GM23248 (cell line): Measurements from ENCODE around the gene ENOX2. TPM values are rescaled to one million over a fixed set of nuclear protein-coding genes. Genes with fewer than 3 reads are reported as not detected.

Source experiments
- DNase-seq: peaks from one replicate; pipeline ENCODE4 v3.0.0-alpha.2; 2015
- H2AFZ ChIP-seq: fragments of 200-600 bp; sonication (generic); 2 replicates; pipeline ENCODE4 v1.6.1; 2016; ENCODE audit warnings: antibody characterized with exemption
- H3F3A ChIP-seq: fragments of 200-600 bp; sonication (generic); 2 replicates; pipeline ENCODE4 v1.6.1; 2016; ENCODE audit warnings: mild to moderate bottlenecking, antibody characterized with exemption, mixed run types; ENCODE audit not compliant: insufficient read depth
- H3K27ac ChIP-seq: fragments of 200-600 bp; sonication (generic); 2 replicates; pipeline ENCODE4 v1.5.1; 2016; ENCODE audit warnings: mild to moderate bottlenecking
- H3K27me3 ChIP-seq: fragments of 200-600 bp; sonication (generic); replicated peaks from 2 replicates; pipeline ENCODE4 v1.6.1; 2016; ENCODE audit warnings: mild to moderate bottlenecking; ENCODE audit not compliant: insufficient read depth
- H3K36me3 ChIP-seq: fragments of 200-600 bp; sonication (generic); 2 replicates; pipeline ENCODE4 v1.6.1; 2016; ENCODE audit warnings: low read depth, mild to moderate bottlenecking
- H3K4me1 ChIP-seq: fragments of 200-600 bp; sonication (generic); 2 replicates; pipeline ENCODE4 v1.6.1; 2016; ENCODE audit warnings: mild to moderate bottlenecking; ENCODE audit not compliant: insufficient read depth
- H3K4me2 ChIP-seq: fragments of 200-600 bp; sonication (generic); one replicate; pipeline ENCODE4 v1.6.1; 2016; ENCODE audit warnings: mild to moderate bottlenecking; ENCODE audit not compliant: unreplicated experiment
- H3K4me3 ChIP-seq: fragments of 200-600 bp; sonication (generic); 2 replicates; pipeline ENCODE4 v1.5.1; 2016; ENCODE audit warnings: mild to moderate bottlenecking
- H3K79me2 ChIP-seq: fragments of 200-600 bp; sonication (generic); 2 replicates; pipeline ENCODE4 v1.6.1; 2016; ENCODE audit warnings: mild to moderate bottlenecking; ENCODE audit not compliant: insufficient read depth
- H3K9ac ChIP-seq: fragments of 200-600 bp; sonication (generic); 2 replicates; pipeline ENCODE4 v1.6.1; 2016; ENCODE audit warnings: mild to moderate bottlenecking
- H3K9me2 ChIP-seq: fragments of 200-600 bp; sonication (generic); 2 replicates; pipeline ENCODE4 v1.6.1; 2016; ENCODE audit warnings: mixed run types, mild to moderate bottlenecking, moderate library complexity; ENCODE audit not compliant: insufficient read depth
- H3K9me3 ChIP-seq: fragments of 200-600 bp; sonication (generic); one replicate; pipeline ENCODE4 v1.6.1; 2017; ENCODE audit warnings: low read depth
- H4K20me1 ChIP-seq: fragments of 200-600 bp; sonication (generic); 2 replicates; pipeline ENCODE4 v1.6.0; 2016; ENCODE audit not compliant: insufficient read depth
- EZH2 ChIP-seq: fragments of 200-600 bp; sonication (generic); IDR thresholded peaks from 2 replicates; pipeline ENCODE4 v1.6.1; 2018; ENCODE audit warnings: antibody characterized with exemption, mild to moderate bottlenecking; ENCODE audit not compliant: insufficient read depth, poor library complexity, severe bottlenecking
- EZH2phosphoT487 ChIP-seq: fragments of 200-600 bp; sonication (generic); IDR thresholded peaks from 2 replicates; pipeline ENCODE4 v1.6.1; 2018; ENCODE audit warnings: antibody characterized with exemption, moderate library complexity, mild to moderate bottlenecking, low read depth; ENCODE audit not compliant: insufficient read depth
- WGBS, 2 experiments: methylation state at CpG; one replicate each; pipeline ENCODE4 v1.1.6; 2015 to 2017; ENCODE audit warnings: low lambda C conversion rate in 2 of 2, low coverage in 1 of 2; ENCODE audit errors: missing lambda C conversion rate in 2 of 2; 5-methylcytosine and 5-hydroxymethylcytosine counted together
- in situ Hi-C: fragments of 300-500 bp; cut with MboI; formaldehyde crosslinking; loops from 2 replicates; pipeline ENCODE4 v1.15.0; 2020
- polyA plus RNA-seq: library from polyadenylated mRNA; unstranded; fragments of >200 nt; fragmentation: Nextera tagmentation; extraction: Ambion mirVana; gene quantifications from 2 replicates; pipeline ENCODE4 v1.2.1, GENCODE V29; 2016
- total RNA-seq: library from RNA; depleted of rRNA; stranded (reverse); fragments of >200 nt; shearing (Covaris generic); gene quantifications from 2 replicates; pipeline ENCODE4 v1.2.3, GENCODE V29; 2014

The ENOX2 gene
- total and polyA plus RNA-seq, 2 experiments from 2014 or later: 13.6 to 14.5 TPM

DNA sequence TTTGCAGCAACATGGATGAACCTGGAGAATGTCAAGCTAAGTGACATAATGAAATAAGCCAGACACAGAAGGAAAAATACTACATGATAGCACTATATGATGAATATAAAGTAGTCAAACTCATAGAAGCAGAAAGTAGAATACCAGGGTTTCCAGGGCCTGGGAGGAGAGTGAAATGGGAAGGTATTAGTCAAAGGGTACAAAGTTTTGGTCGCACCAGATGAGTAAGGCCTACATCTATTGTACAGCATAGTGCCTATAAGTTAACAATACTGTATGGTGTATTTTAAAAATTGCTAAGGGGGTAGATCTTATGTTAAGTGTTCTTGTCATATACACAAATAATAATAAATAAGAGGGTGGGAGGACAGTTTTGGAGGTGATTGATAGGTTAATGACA is 41.5 kb downstream of the ENOX2 start:
- Histone ChIP-seq H2AFZ (no peak overlapping the region), H3K27ac (no peak overlapping the region), H3F3A (no peaks in the 10 kb centered on the region), H3K9me3 (no peaks in the 10 kb centered on the region), H3K4me3 (no peak overlapping the region), H4K20me1 (no peaks in the 10 kb centered on the region), H3K4me1 (no peaks in the 10 kb centered on the region), H3K79me2 (no peaks in the 10 kb centered on the region), H3K4me2 (no peak overlapping the region), H3K9ac (no peak overlapping the region), H3K27me3 (no peaks in the 10 kb centered on the region), H3K36me3 (no peaks in the 10 kb centered on the region), H3K9me2 (no peaks in the 10 kb centered on the region)
- in situ Hi-C loops: no loop called here
- DNase-seq: no peak
- TF ChIP-seq EZH2phosphoT487: no peak
- TF ChIP-seq EZH2: no peak
- WGBS, 2 experiments: 100% methylated on average over 1 of the region's 1 CpG

GRCh38 chrX:130857207-130857606 is 45.8 kb downstream of the ENOX2 start:
- no peak overlapping the region for H3K4me2 ChIP-seq
- no peaks in the 10 kb centered on the region for H3K27me3 ChIP-seq
- in situ Hi-C loops: no loop called here
- DNase-seq: no peak
- H3K79me2 ChIP-seq: no peaks in the 10 kb centered on the region
- no peaks in the 10 kb centered on the region for H3K4me1 ChIP-seq
- no peaks in the 10 kb centered on the region for H3K36me3 ChIP-seq
- no peak overlapping the region for H3K9ac ChIP-seq
- H3K4me3 ChIP-seq: no peak overlapping the region
- no peaks in the 10 kb centered on the region for H3K9me3 ChIP-seq
- H2AFZ ChIP-seq: no peak overlapping the region
- TF ChIP-seq EZH2phosphoT487: no peak
- TF ChIP-seq EZH2: no peak
- H3K9me2 ChIP-seq: no peaks in the 10 kb centered on the region
- no peaks in the 10 kb centered on the region for H3F3A ChIP-seq
- WGBS, 2 experiments: 100% methylated on average over 1 of the region's 1 CpG
- no peak overlapping the region for H3K27ac ChIP-seq
- H4K20me1 ChIP-seq: no peaks in the 10 kb centered on the region

DNA sequence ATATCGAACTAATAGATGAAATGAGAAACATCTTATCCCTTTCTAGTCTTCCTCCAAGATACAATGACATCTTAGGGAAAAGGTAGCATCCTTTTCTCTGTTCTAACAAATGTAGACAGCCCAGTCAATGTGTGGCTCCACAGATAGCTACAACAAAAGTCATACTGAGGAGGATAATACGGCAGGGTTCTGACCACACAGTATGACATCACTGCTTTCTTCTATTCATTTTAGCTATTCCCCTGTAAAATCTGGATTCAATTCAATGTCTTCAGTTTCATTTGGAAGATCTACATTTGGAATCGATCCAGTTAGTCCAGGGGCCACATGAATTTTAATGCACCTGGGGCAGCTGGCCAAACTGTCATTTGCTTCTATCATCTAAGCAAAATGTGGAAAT is 51.4 kb downstream of the ENOX2 start:
- Histone ChIP-seq H4K20me1 (no peaks in the 10 kb centered on the region), H3K9me2 (no peaks in the 10 kb centered on the region), H2AFZ (no peak overlapping the region), H3K4me2 (no peak overlapping the region), H3K27ac (no peak overlapping the region), H3K36me3 (no peaks in the 10 kb centered on the region), H3K79me2 (no peaks in the 10 kb centered on the region), H3K9ac (no peak overlapping the region), H3K4me3 (no peak overlapping the region), H3K9me3 (no peaks in the 10 kb centered on the region), H3K4me1 (no peaks in the 10 kb centered on the region), H3K27me3 (no peaks in the 10 kb centered on the region), H3F3A (no peaks in the 10 kb centered on the region)
- TF ChIP-seq EZH2: no peak
- 68 to 69% methylated on average over 3 of the region's 3 CpGs for WGBS, 2 experiments
- in situ Hi-C loops: no loop called here
- no peak for DNase-seq

DNA sequence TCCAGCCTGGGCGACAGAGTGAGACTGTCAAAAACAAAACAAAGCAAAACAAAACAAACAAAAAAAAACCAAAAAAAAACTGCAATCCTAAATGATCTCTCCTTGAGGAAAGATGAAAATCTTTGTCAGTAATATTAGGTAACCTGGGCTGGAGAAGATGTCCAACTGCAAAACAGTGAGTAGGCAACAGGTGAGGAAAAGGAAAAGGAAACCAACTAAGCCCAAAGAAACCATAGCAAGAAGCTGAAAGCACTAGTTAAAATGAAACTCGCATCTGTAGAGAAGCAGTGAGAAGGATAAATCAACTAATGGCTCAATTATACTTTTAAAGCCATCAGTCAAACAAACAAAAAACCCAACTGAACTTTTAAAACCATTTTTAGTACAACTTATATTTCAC is 54.2 kb downstream of the ENOX2 start:
- no peaks in the 10 kb centered on the region for H3K36me3 ChIP-seq

GRCh38 chrX:130846746-130847145 is 56.3 kb downstream of the ENOX2 start:
- Histone ChIP-seq H3K4me2 (no peak overlapping the region), H3F3A (no peaks in the 10 kb centered on the region), H3K79me2 (no peaks in the 10 kb centered on the region), H3K4me1 (no peaks in the 10 kb centered on the region), H3K4me3 (no peak overlapping the region), H3K9me2 (no peaks in the 10 kb centered on the region), H3K27ac (no peak overlapping the region), H3K27me3 (no peaks in the 10 kb centered on the region), H3K36me3 (no peaks in the 10 kb centered on the region), H3K9ac (no peak overlapping the region), H4K20me1 (no peaks in the 10 kb centered on the region), H2AFZ (no peak overlapping the region), H3K9me3 (no peaks in the 10 kb centered on the region)
- 98 to 100% methylated on average over 2 of the region's 2 CpGs for WGBS, 2 experiments
- DNase-seq: no peak
- TF ChIP-seq EZH2phosphoT487 (no peak), EZH2 (no peak)
- in situ Hi-C loops: no loop called here

More for the DNA sequence above, 54.2 kb downstream of the ENOX2 start:
- H3K9me3 ChIP-seq: no peaks in the 10 kb centered on the region
- H3K27me3 ChIP-seq: no peaks in the 10 kb centered on the region
- H3K4me1 ChIP-seq: no peaks in the 10 kb centered on the region
- H3K79me2 ChIP-seq: no peaks in the 10 kb centered on the region
- WGBS, 2 experiments: 92 to 97% methylated on average over 2 of the region's 2 CpGs
- H3K9ac ChIP-seq: no peak overlapping the region
- no peaks in the 10 kb centered on the region for H3F3A ChIP-seq
- H3K4me3 ChIP-seq: no peak overlapping the region
- TF ChIP-seq EZH2phosphoT487 (no peak), EZH2 (no peak)
- in situ Hi-C loops: no loop called here
- no peaks in the 10 kb centered on the region for H3K9me2 ChIP-seq
- no peak overlapping the region for H3K4me2 ChIP-seq
- H4K20me1 ChIP-seq: no peaks in the 10 kb centered on the region
- H3K27ac ChIP-seq: no peak overlapping the region
- H2AFZ ChIP-seq: no peak overlapping the region
- no peak for DNase-seq
